Endothelial cell (in vitro differentiated cells): Measurements from ENCODE around the gene ETS1. TPM values are rescaled to one million over a fixed set of nuclear protein-coding genes. Genes with fewer than 3 reads are reported as not detected.

Source experiments
- DNase-seq: peaks from one replicate; pipeline ENCODE4 v3.0.0; 2021; ENCODE audit warnings: low spot score
- H3K27ac Mint-ChIP-seq: one replicate; pipeline ENCODE4 v1.8.0; 2021; ENCODE audit warnings: mixed read lengths, inconsistent platforms; ENCODE audit not compliant: unreplicated experiment
- H3K27me3 Mint-ChIP-seq: one replicate; pipeline ENCODE4 v1.8.0; 2021; ENCODE audit warnings: mild to moderate bottlenecking, moderate library complexity, mixed read lengths, inconsistent platforms; ENCODE audit not compliant: unreplicated experiment
- H3K36me3 Mint-ChIP-seq: one replicate; pipeline ENCODE4 v1.8.0; 2021; ENCODE audit warnings: mild to moderate bottlenecking, low read depth, mixed read lengths, inconsistent platforms; ENCODE audit not compliant: unreplicated experiment
- H3K4me1 Mint-ChIP-seq: one replicate; pipeline ENCODE4 v1.8.0; 2021; ENCODE audit warnings: mild to moderate bottlenecking, mixed read lengths, inconsistent platforms; ENCODE audit not compliant: unreplicated experiment
- H3K4me3 Mint-ChIP-seq: one replicate; pipeline ENCODE4 v1.8.0; 2021; ENCODE audit warnings: mild to moderate bottlenecking, mixed read lengths, inconsistent platforms; ENCODE audit not compliant: unreplicated experiment
- H3K9me3 Mint-ChIP-seq: one replicate; pipeline ENCODE4 v1.8.0; 2021; ENCODE audit warnings: mixed read lengths, inconsistent platforms; ENCODE audit not compliant: unreplicated experiment
- CTCF ChIP-seq: fragments of 200-600 bp; sonication (generic); IDR thresholded peaks from one replicate; pipeline ENCODE4 v1.5.0; 2021; ENCODE audit warnings: antibody characterized with exemption; ENCODE audit not compliant: unreplicated experiment
- total RNA-seq: library from RNA; stranded (reverse); fragmentation: NEBNext Ultra II Directional; extraction: Animal tissue kit (Norgen Biotek cat#: 25700); gene quantifications from one replicate; pipeline ENCODE4 v1.2.1, GENCODE V29; 2021; ENCODE audit not compliant: unreplicated experiment

The ETS1 gene
- total RNA-seq, 1 donor from 2014 or later, result 309 TPM

GRCh38 chr11:128630367-128631230, 43.2 kb upstream of the ETS1 start:
- Mint-ChIP-seq H3K9me3 (no peaks in the 10 kb centered on the region), H3K27ac (no peak overlapping the region), H3K36me3 (peaks cover 7% of the 10 kb centered on the region), H3K4me3 (no peak overlapping the region), H3K27me3 (no peaks in the 10 kb centered on the region), H3K4me1 (peaks cover 45% of the 10 kb centered on the region)
- peak; percentile 87 for DNase-seq
- TF ChIP-seq CTCF, result peak; percentile 95

- H3K4me3 Mint-ChIP-seq, result no peak overlapping the region
- H3K9me3 Mint-ChIP-seq, result no peaks in the 10 kb centered on the region
- DNase-seq, result no peak
- no peak overlapping the region for H3K27ac Mint-ChIP-seq
- H3K4me1 Mint-ChIP-seq, result peaks cover 55% of the 10 kb centered on the region
- peaks cover 3% of the 10 kb centered on the region for H3K36me3 Mint-ChIP-seq
- no peaks in the 10 kb centered on the region for H3K27me3 Mint-ChIP-seq
- no peak for TF ChIP-seq CTCF
Observed at GRCh38 chr11:128629516-128630106, 42.3 kb upstream of the ETS1 start.

GRCh38 chr11:128628686-128629085, 41.3 kb upstream of the ETS1 start:
- no peak for DNase-seq
- TF ChIP-seq CTCF, result no peak
- H3K9me3 Mint-ChIP-seq, result no peaks in the 10 kb centered on the region
- no peaks in the 10 kb centered on the region for H3K27me3 Mint-ChIP-seq
- H3K27ac Mint-ChIP-seq, result no peak overlapping the region
- H3K4me3 Mint-ChIP-seq, result no peak overlapping the region
- H3K4me1 Mint-ChIP-seq, result peaks cover 62% of the 10 kb centered on the region
- peaks cover 3% of the 10 kb centered on the region for H3K36me3 Mint-ChIP-seq

GRCh38 chr11:128628325-128628673, 40.9 kb upstream of the ETS1 start:
- H3K4me3 Mint-ChIP-seq, result peak overlapping the region; percentile 57
- no peak for DNase-seq
- peaks cover 3% of the 10 kb centered on the region for H3K36me3 Mint-ChIP-seq
- TF ChIP-seq CTCF, result no peak
- no peaks in the 10 kb centered on the region for H3K9me3 Mint-ChIP-seq
- H3K4me1 Mint-ChIP-seq, result peaks cover 66% of the 10 kb centered on the region
- H3K27me3 Mint-ChIP-seq, result no peaks in the 10 kb centered on the region
- peak overlapping the region; percentile 8 for H3K27ac Mint-ChIP-seq

GRCh38 chr11:128627666-128628324, 40.4 kb upstream of the ETS1 start:
- H3K27ac Mint-ChIP-seq, result peak overlapping the region; percentile 18
- H3K4me1 Mint-ChIP-seq, result peaks cover 71% of the 10 kb centered on the region
- peaks cover 3% of the 10 kb centered on the region for H3K36me3 Mint-ChIP-seq
- H3K27me3 Mint-ChIP-seq, result no peaks in the 10 kb centered on the region
- H3K9me3 Mint-ChIP-seq, result no peaks in the 10 kb centered on the region
- DNase-seq, result no peak
- no peak for TF ChIP-seq CTCF
- H3K4me3 Mint-ChIP-seq, result peak overlapping the region; percentile 57
